Loucy (cell line): ENCODE measurements around the gene MDN1.

Experiments used
- EZH2phosphoT487 ChIP-seq: fragments of 200-600 bp; IDR thresholded peaks from 2 replicates; pipeline ENCODE4 v1.6.1; 2018; ENCODE audit warnings: antibody characterized with exemption, mild to moderate bottlenecking, moderate library complexity, borderline replicate concordance
- TF ChIP-seq, protein P1 (sequence below): fragments of 200-600 bp; sonication (generic); conservative IDR thresholded peaks from 2 replicates; pipeline ENCODE4 v1.5.1; 2014; ENCODE audit warnings: mild to moderate bottlenecking, antibody characterized with exemption, low read length

DNA sequence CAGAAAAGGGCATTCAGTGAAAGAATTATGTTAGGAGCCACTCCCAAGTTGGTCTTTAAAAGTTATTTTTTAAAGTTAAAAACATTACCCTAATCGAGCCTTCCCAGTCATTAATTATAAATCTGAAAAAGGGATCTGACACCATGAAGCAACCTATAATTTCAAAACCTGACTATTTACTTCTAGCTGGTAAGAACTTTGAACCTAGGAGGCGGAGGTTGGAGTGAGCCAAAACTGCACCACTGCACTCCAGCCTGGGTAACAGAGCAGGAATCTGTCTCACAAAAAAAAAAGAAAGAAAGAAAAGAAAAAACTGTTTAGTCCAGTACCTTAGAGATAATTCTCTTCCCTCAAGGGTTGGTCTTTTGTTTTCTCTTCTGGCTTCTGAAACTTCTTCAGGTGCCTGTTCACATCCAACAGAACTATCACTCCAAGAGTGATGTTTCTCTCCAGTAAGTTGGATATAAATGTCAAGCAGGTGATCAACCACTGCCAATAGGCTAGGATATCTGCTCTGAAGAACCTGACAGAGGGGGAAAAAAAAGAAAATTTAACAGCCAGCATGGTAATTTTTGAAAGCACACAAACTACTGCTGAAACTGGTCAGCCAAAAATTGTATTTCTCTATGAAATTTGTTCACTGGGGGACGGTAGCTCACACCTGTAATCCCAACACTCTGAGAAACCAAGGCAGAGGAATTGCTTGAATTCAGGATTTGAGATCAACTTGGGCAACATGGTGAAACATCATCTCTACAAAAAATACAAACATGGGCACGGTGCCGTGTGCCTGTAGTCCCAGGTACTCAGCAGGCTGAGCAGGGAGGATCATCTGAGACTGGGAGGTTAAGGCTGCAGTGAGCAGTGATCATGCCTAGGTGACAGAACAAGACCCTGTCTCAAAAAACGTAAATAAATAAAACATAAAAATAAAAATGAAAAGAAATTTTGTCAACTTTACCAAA is 38.2 kb downstream of the MDN1 start:
- no peak for TF ChIP-seq EZH2phosphoT487
- TF ChIP-seq, protein P1, sequence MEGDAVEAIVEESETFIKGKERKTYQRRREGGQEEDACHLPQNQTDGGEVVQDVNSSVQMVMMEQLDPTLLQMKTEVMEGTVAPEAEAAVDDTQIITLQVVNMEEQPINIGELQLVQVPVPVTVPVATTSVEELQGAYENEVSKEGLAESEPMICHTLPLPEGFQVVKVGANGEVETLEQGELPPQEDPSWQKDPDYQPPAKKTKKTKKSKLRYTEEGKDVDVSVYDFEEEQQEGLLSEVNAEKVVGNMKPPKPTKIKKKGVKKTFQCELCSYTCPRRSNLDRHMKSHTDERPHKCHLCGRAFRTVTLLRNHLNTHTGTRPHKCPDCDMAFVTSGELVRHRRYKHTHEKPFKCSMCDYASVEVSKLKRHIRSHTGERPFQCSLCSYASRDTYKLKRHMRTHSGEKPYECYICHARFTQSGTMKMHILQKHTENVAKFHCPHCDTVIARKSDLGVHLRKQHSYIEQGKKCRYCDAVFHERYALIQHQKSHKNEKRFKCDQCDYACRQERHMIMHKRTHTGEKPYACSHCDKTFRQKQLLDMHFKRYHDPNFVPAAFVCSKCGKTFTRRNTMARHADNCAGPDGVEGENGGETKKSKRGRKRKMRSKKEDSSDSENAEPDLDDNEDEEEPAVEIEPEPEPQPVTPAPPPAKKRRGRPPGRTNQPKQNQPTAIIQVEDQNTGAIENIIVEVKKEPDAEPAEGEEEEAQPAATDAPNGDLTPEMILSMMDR, result no peak
